ENCODE measurements around the gene ZFAND5. TPM values are rescaled to one million over a fixed set of nuclear protein-coding genes. Genes with fewer than 3 reads are reported as not detected.

ZFAND5 gene
- total and polyA plus RNA-seq, 7 donors = 49.5 to 307 (median 126) TPM

GRCh38 chr9:72363908-72364678 is 915 bp downstream of the ZFAND5 start:
- Histone ChIP-seq H3K4me3 (peak overlapping the region; percentile 73 to 96 (median 88)), H3K27ac (peak overlapping the region; percentile 99 to 100 (median 100)), H3K9me3 (no peaks in the 10 kb centered on the region), H3K36me3 (peaks cover 0 to 17% (median 8%) of the 10 kb centered on the region in 4 donors), H3K27me3 (no peaks in the 10 kb centered on the region), H3K4me1 (peaks cover 0 to 36% (median 34%) of the 10 kb centered on the region in 4 donors)
- DNase-seq = peak; percentile 85
- TF ChIP-seq POLR2AphosphoS5 (IDR thresholded peaks at IDR 0.05) = peak; percentile 23 to 75 (median 50)
- TF ChIP-seq EP300 (IDR thresholded peaks at IDR 0.05) = no peak
- intact Hi-C loops (cut with DNase I) = loop anchor here (2.0 to 10.0 kb wide), 2 partner anchors 225 to 1879 kb away; no protein-coding TSS in a partner anchor
- 0 to 1% methylated on average over 73 of the region's 73 CpGs for WGBS, 2 donors

GRCh38 chr9:72363236-72363635 is 1.8 kb downstream of the ZFAND5 start:
- TF ChIP-seq POLR2A (IDR thresholded peaks at IDR 0.05) (no peak), POLR2AphosphoS5 (IDR thresholded peaks at IDR 0.05) (peak in 2 of 4 donors; percentile 1 to 12)
- no peaks in the 10 kb centered on the region for H3K27me3 ChIP-seq
- H3K9me3 ChIP-seq = no peaks in the 10 kb centered on the region
- H3K4me3 ChIP-seq = peak overlapping the region; percentile 73 to 96 (median 88)
- peaks cover 0 to 45% (median 43%) of the 10 kb centered on the region in 4 donors for H3K4me1 ChIP-seq
- peaks cover 0 to 26% (median 9%) of the 10 kb centered on the region in 4 donors for H3K36me3 ChIP-seq
- intact Hi-C loops (cut with DNase I) = loop anchor here (10.0 kb wide), 1 partner anchor 1878 kb away; no protein-coding TSS in a partner anchor
- WGBS, 2 donors = 0 to 3% methylated on average over 2 of the region's 2 CpGs
- DNase-seq = no peak
- peak overlapping the region; percentile 99 to 100 (median 100) for H3K27ac ChIP-seq

GRCh38 chr9:72362680-72363139 is 2.3 kb downstream of the ZFAND5 start:
- TF ChIP-seq CTCF (IDR thresholded peaks at IDR 0.05) (no peak), EP300 (IDR thresholded peaks at IDR 0.05) (peak in 2 of 4 donors; percentile 6 to 87), POLR2AphosphoS5 (IDR thresholded peaks at IDR 0.05) (peak; percentile 52 to 86 (median 62)), POLR2A (IDR thresholded peaks at IDR 0.05) (peak; percentile 30 to 31)
- DNase-seq = peak; percentile 88
- intact Hi-C loops (cut with DNase I) = loop anchor here (10.0 kb wide), 1 partner anchor 1878 kb away; no protein-coding TSS in a partner anchor

GRCh38 chr9:72362118-72362531 is 2.9 kb downstream of the ZFAND5 start:
- 6 to 33% methylated on average over 2 of the region's 2 CpGs for WGBS, 2 donors
- peak overlapping the region; percentile 99 to 100 (median 100) for H3K27ac ChIP-seq
- peaks cover 0 to 37% (median 14%) of the 10 kb centered on the region in 4 donors for H3K36me3 ChIP-seq
- H3K4me1 ChIP-seq = peaks cover 0 to 56% (median 53%) of the 10 kb centered on the region in 4 donors
- no peaks in the 10 kb centered on the region for H3K9me3 ChIP-seq
- no peaks in the 10 kb centered on the region for H3K27me3 ChIP-seq
- no peak for DNase-seq
- intact Hi-C loops (cut with DNase I) = loop anchor here (10.0 kb wide), 1 partner anchor 1877 kb away; no protein-coding TSS in a partner anchor
- TF ChIP-seq POLR2AphosphoS5 (IDR thresholded peaks at IDR 0.05) = peak; percentile 15 to 64 (median 47)
- TF ChIP-seq POLR2A (IDR thresholded peaks at IDR 0.05) = no peak
- TF ChIP-seq CTCF (IDR thresholded peaks at IDR 0.05) = no peak
- TF ChIP-seq EP300 (IDR thresholded peaks at IDR 0.05) = peak in 1 of 4 donors; percentile 50
- peak overlapping the region; percentile 73 to 96 (median 88) for H3K4me3 ChIP-seq

More at GRCh38 chr9:72362680-72363139, 2.3 kb downstream of the ZFAND5 start:
- H3K4me1 ChIP-seq = peaks cover 0 to 50% (median 48%) of the 10 kb centered on the region in 4 donors
- H3K27me3 ChIP-seq = no peaks in the 10 kb centered on the region
- H3K4me3 ChIP-seq = peak overlapping the region; percentile 73 to 96 (median 88)
- WGBS, 2 donors = 2 to 6% methylated on average over 2 of the region's 2 CpGs
- H3K36me3 ChIP-seq = peaks cover 0 to 31% (median 13%) of the 10 kb centered on the region in 4 donors
- H3K9me3 ChIP-seq = no peaks in the 10 kb centered on the region
- H3K27ac ChIP-seq = peak overlapping the region; percentile 99 to 100 (median 100)

GRCh38 chr9:72361217-72361616 is 3.8 kb downstream of the ZFAND5 start:
- H3K36me3 ChIP-seq = peaks cover 4 to 46% (median 18%) of the 10 kb centered on the region in 4 donors
- intact Hi-C loops (cut with DNase I) = loop anchor here (10.0 kb wide), 1 partner anchor 1876 kb away; no protein-coding TSS in a partner anchor
- H3K27me3 ChIP-seq = no peaks in the 10 kb centered on the region
- peak overlapping the region; percentile 99 to 100 (median 100) for H3K27ac ChIP-seq
- WGBS, 2 donors = 24 to 44% methylated on average over 3 of the region's 3 CpGs
- peaks cover 0 to 60% (median 60%) of the 10 kb centered on the region in 4 donors for H3K4me1 ChIP-seq
- no peaks in the 10 kb centered on the region for H3K9me3 ChIP-seq
- DNase-seq = no peak
- peak overlapping the region; percentile 73 to 96 (median 88) for H3K4me3 ChIP-seq
- TF ChIP-seq POLR2A (IDR thresholded peaks at IDR 0.05) (no peak), POLR2AphosphoS5 (IDR thresholded peaks at IDR 0.05) (peak; percentile 14 to 27 (median 20))
